Testis (tissue), 2 donors: ENCODE measurements around the gene CDCA8.

ENCODE experiments used
- CTCF ChIP-seq, 3 experiments: fragments of 450-650 bp in 2 of 3; fragments of 200-600 bp in 1 of 3; sonication (generic) in 1 of 3; IDR thresholded peaks; one replicate each; pipeline ENCODE4 v1.5.1; 2016 to 2019; ENCODE audit warnings: antibody characterized with exemption in 3 of 3, mild to moderate bottlenecking in 2 of 3, moderate library complexity in 1 of 3
- POLR2A ChIP-seq: fragments of 450-650 bp; IDR thresholded peaks from one replicate; pipeline ENCODE4 v1.6.1; 2017; ENCODE audit warnings: antibody characterized with exemption, mild to moderate bottlenecking, moderate library complexity

- TF ChIP-seq POLR2A, result no peak
- TF ChIP-seq CTCF (IDR thresholded peaks at IDR 0.05), result no peak
Measured at GRCh38 chr1:37667023-37667671, 25.2 kb upstream of the CDCA8 start.
